T-helper 1 cell (primary cell): ENCODE results near the gene TMEM236.

ENCODE experiments used
- DNase-seq, 5 donors: peaks; one replicate each; pipeline ENCODE4 v3.0.0-alpha.2; 2012 to 2020

Gene TMEM236

DNA sequence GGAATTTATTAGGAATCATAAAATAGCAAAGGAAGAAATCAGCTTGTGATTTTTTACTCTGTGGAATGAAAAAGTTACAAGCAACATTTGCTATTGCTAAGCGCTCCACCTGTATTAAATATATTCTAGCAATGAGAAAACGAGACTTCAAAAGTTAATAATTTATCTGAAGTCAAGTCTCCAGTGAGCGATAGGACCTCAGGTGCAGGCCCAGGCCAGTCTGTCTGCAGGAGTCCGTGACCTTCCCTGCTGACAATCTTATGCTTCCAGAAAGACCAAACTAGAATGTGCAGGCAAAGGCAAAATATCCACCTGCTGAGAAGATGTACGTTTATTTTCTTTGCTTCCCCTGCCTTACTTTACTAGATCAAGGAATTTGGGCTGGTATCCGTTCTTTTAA is 79.9 kb downstream of the TMEM236 start:
- no peak for DNase-seq

- no peak for DNase-seq
Measured at GRCh38 chr10:17833656-17834055, 81.7 kb downstream of the TMEM236 start.

DNA sequence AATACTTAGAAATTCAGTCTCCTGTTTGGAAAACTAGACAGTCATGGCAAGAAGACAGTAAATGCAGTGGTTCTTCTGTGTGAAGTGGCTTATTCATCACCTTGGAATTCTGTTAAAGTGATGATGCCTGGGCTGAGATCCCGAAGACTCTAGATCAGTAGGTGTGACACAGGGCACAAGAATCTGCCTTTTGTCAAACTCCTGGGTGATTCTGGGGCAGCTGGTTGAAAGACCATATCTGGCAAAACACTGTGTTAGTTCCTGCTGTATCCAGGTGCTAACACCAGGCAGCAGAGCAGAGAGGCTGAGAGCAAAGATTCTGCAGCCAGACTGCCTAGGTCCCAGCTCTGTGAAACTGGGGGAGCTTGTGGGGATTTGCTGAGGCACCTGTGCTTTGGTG is 83.7 kb downstream of the TMEM236 start:
- DNase-seq: no peak

GRCh38 chr10:17836942-17837341 is 84.9 kb downstream of the TMEM236 start:
- DNase-seq: no peak

DNA sequence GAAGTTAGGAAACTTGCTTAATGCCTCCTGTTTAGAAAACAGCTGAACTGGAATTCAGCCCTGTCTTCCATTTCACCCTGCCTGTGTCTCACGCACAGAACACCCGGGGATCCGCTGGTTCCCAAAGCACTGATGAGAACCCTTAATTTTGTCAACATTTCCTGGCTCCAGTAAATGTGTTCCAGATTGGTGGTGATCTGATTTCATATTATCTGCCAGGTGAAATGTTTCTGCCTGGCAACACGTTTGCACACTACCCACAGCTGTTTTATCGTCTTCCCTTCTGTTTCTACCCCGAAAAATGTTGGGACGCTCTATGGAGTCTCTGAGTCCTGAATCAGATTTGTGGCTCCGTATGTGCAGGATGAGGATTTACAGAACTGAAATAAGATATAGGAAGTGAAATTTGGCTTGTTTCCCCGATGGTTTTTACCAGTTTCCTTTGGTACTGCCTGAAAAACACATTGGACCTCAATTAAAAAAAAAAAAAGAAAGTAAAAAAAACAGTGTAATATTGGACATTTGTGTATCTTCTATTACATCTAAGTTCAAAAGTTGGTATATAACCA is 86.2 kb downstream of the TMEM236 start:
- DNase-seq: no peak

GRCh38 chr10:17841050-17841449 is 89.0 kb downstream of the TMEM236 start:
- no peak for DNase-seq

- no peak for DNase-seq
Measured at GRCh38 chr10:17842641-17843040, 90.6 kb downstream of the TMEM236 start.

DNA sequence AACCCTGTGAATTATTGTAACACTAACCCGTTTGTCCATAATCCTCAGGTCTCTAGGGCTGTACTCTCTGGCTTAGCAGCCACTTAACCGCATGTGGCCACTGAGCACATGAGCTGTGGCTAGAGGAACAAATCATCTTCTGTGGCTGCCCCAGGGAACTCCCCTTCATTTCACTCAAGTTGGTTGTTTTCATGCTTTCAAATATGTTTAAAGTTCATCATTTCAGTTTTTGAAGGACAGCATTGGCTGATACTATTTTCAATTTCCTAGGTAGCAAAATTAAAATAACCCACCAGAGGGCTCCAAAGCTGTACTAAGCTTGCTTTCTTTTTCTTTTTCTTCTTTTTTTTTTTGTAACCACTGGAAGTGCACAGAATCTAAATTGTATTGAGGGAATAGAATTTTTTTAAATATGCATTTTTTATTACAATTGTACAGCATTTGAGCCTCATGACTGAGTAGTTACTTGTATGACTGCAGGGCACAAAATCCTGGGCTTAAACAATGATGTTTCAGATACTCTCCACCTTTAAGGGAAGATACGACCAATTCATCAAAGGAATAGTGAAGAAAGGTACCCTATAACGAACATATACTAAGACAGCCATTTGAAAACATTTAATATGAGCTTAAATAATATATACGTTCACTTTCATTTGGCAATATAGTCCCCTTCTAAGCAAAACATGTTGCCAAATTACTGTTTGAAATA is 95.7 kb downstream of the TMEM236 start:
- no peak for DNase-seq

DNA sequence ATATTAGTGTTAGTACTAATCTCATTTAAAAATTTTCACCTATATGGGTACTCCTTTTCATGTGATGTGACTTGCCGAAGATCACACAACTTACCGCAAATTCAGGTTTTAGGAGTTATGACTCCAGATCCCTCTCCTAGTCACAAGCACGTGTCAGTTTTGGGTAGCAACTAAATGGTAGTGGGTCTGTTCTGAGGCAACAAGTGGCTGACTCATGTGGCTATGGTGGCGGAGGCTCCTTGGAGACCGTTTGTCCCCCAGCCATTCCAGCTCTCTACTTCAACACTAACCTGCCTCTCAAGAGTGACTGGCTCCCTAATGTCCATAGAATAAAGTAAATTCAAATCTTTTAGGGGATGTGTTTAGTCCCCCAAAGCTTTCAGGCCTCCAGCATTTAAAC is 96.6 kb downstream of the TMEM236 start:
- DNase-seq: no peak
